SU-DHL-6 (cell line): ENCODE measurements around the gene ADGRG7.

Experiments
- H2AFZ ChIP-seq: fragments of 200-600 bp; sonication (generic); 2 replicates; pipeline ENCODE4 v1.6.1; 2014; ENCODE audit warnings: low read depth, mild to moderate bottlenecking, moderate library complexity, mixed read lengths, antibody characterized with exemption, low read length; ENCODE audit not compliant: severe bottlenecking
- H3F3A ChIP-seq: fragments of 200-600 bp; shearing (Covaris generic); 2 replicates; pipeline ENCODE4 v1.6.0; 2016; ENCODE audit warnings: antibody characterized with exemption, mild to moderate bottlenecking; ENCODE audit not compliant: insufficient read depth
- H3K27ac ChIP-seq: fragments of 200-600 bp; sonication (generic); 2 replicates; pipeline ENCODE4 v1.5.1; 2016; ENCODE audit warnings: low read depth, mild to moderate bottlenecking, low read length, moderate library complexity, mixed read lengths
- H3K27me3 ChIP-seq: fragments of 200-600 bp; sonication (generic), shearing (Covaris generic); 2 replicates; pipeline ENCODE4 v1.6.0; 2014; ENCODE audit warnings: mild to moderate bottlenecking, low read length
- H3K36me3 ChIP-seq: fragments of 200-600 bp; sonication (generic); 2 replicates; pipeline ENCODE4 v1.6.1; 2014; ENCODE audit warnings: mild to moderate bottlenecking, low read length, mixed read lengths
- H3K4me2 ChIP-seq: fragments of 300-600, 200-600 bp; shearing (Covaris generic), sonication (generic); 2 replicates; pipeline ENCODE4 v1.6.0; 2014; ENCODE audit warnings: low read length, low read depth, mild to moderate bottlenecking; ENCODE audit not compliant: poor library complexity, severe bottlenecking
- H3K4me3 ChIP-seq: fragments of 200-600 bp; sonication (generic); 2 replicates; pipeline ENCODE4 v1.5.1; 2014; ENCODE audit warnings: antibody characterized with exemption, low read length, mild to moderate bottlenecking, mixed read lengths; ENCODE audit not compliant: insufficient read depth, poor library complexity, severe bottlenecking
- H3K79me2 ChIP-seq: fragments of 200-600 bp; sonication (generic); 2 replicates; pipeline ENCODE4 v1.6.1; 2014; ENCODE audit warnings: mild to moderate bottlenecking, low read length, moderate library complexity; ENCODE audit not compliant: insufficient read depth
- H3K9ac ChIP-seq: fragments of 200-600 bp; sonication (generic); 2 replicates; pipeline ENCODE4 v1.7.0; 2014; ENCODE audit warnings: mild to moderate bottlenecking, low read length
- H3K9me2 ChIP-seq: fragments of 200-600 bp; sonication (generic); replicated peaks from 2 replicates; pipeline ENCODE4 v1.6.1; 2014; ENCODE audit warnings: low read length; ENCODE audit not compliant: insufficient read depth
- H3K9me3 ChIP-seq: fragments of 200-600 bp; sonication (generic); 2 replicates; pipeline ENCODE4 v1.6.1; 2014; ENCODE audit warnings: low read length, mixed read lengths; ENCODE audit not compliant: insufficient read depth
- H4K20me1 ChIP-seq: fragments of 200-600 bp; sonication (generic); 2 replicates; pipeline ENCODE4 v1.6.1; 2014; ENCODE audit warnings: low read depth, mild to moderate bottlenecking, antibody characterized with exemption, low read length, moderate library complexity, mixed read lengths
- EZH2phosphoT487 ChIP-seq: fragments of 200-600 bp; sonication (generic), shearing (Covaris generic); conservative IDR thresholded peaks from 2 replicates; pipeline ENCODE4 v1.6.1; 2018; ENCODE audit warnings: mild to moderate bottlenecking, antibody characterized with exemption, low read length, moderate library complexity, mixed read lengths
- TF ChIP-seq, protein P1 (sequence below): fragments of 200-600 bp; sonication (generic); IDR thresholded peaks from one replicate; pipeline ENCODE4 v1.5.1; 2017; ENCODE audit warnings: antibody characterized with exemption, mild to moderate bottlenecking, low read length, moderate library complexity; ENCODE audit not compliant: insufficient read depth, poor library complexity, severe bottlenecking

The ADGRG7 gene

GRCh38 chr3:100590114-100590839 lies 19.1 kb upstream of the ADGRG7 start:
- TF ChIP-seq, protein P1, sequence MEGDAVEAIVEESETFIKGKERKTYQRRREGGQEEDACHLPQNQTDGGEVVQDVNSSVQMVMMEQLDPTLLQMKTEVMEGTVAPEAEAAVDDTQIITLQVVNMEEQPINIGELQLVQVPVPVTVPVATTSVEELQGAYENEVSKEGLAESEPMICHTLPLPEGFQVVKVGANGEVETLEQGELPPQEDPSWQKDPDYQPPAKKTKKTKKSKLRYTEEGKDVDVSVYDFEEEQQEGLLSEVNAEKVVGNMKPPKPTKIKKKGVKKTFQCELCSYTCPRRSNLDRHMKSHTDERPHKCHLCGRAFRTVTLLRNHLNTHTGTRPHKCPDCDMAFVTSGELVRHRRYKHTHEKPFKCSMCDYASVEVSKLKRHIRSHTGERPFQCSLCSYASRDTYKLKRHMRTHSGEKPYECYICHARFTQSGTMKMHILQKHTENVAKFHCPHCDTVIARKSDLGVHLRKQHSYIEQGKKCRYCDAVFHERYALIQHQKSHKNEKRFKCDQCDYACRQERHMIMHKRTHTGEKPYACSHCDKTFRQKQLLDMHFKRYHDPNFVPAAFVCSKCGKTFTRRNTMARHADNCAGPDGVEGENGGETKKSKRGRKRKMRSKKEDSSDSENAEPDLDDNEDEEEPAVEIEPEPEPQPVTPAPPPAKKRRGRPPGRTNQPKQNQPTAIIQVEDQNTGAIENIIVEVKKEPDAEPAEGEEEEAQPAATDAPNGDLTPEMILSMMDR: peak; percentile 76
- TF ChIP-seq EZH2phosphoT487: no peak
- Histone ChIP-seq H3K27ac (no peak overlapping the region), H3K4me3 (no peak overlapping the region), H3K4me2 (peak overlapping the region; percentile 30), H3K9me2 (no peaks in the 10 kb centered on the region), H3K9me3 (no peaks in the 10 kb centered on the region), H3K79me2 (no peaks in the 10 kb centered on the region), H3K9ac (no peak overlapping the region), H3K27me3 (no peaks in the 10 kb centered on the region), H2AFZ (peak overlapping the region; percentile 71), H3K36me3 (no peaks in the 10 kb centered on the region), H4K20me1 (no peaks in the 10 kb centered on the region), H3F3A (no peaks in the 10 kb centered on the region)

- H3F3A ChIP-seq: no peaks in the 10 kb centered on the region
- no peaks in the 10 kb centered on the region for H3K27me3 ChIP-seq
- no peak overlapping the region for H3K27ac ChIP-seq
- H3K9ac ChIP-seq: no peak overlapping the region
- no peak overlapping the region for H2AFZ ChIP-seq
- H3K79me2 ChIP-seq: no peaks in the 10 kb centered on the region
- H3K4me3 ChIP-seq: no peak overlapping the region
- no peaks in the 10 kb centered on the region for H3K36me3 ChIP-seq
- H3K9me3 ChIP-seq: no peaks in the 10 kb centered on the region
- no peaks in the 10 kb centered on the region for H4K20me1 ChIP-seq
- H3K9me2 ChIP-seq: no peaks in the 10 kb centered on the region
- no peak for TF ChIP-seq EZH2phosphoT487
- TF ChIP-seq, protein P1: no peak
- no peak overlapping the region for H3K4me2 ChIP-seq
Measured at GRCh38 chr3:100590840-100591147, 18.6 kb upstream of the ADGRG7 start.

- H3K36me3 ChIP-seq: no peaks in the 10 kb centered on the region
- H2AFZ ChIP-seq: no peak overlapping the region
- no peaks in the 10 kb centered on the region for H3K9me3 ChIP-seq
- no peaks in the 10 kb centered on the region for H3F3A ChIP-seq
- H4K20me1 ChIP-seq: no peaks in the 10 kb centered on the region
- H3K27me3 ChIP-seq: no peaks in the 10 kb centered on the region
- TF ChIP-seq, protein P1: no peak
- TF ChIP-seq EZH2phosphoT487: no peak
- H3K9ac ChIP-seq: no peak overlapping the region
- H3K9me2 ChIP-seq: no peaks in the 10 kb centered on the region
- H3K4me3 ChIP-seq: no peak overlapping the region
- H3K79me2 ChIP-seq: no peaks in the 10 kb centered on the region
- H3K4me2 ChIP-seq: no peak overlapping the region
- no peak overlapping the region for H3K27ac ChIP-seq
Measured at GRCh38 chr3:100591411-100591810, 18.0 kb upstream of the ADGRG7 start.
